ENCODE results near the gene A1BG.

- TF ChIP-seq POLR2A (IDR thresholded peaks at IDR 0.05; ENCODE audit: low read length) (no peak), GATA1 (IDR thresholded peaks at IDR 0.05; ENCODE audit: low read depth, low read length) (no peak)
Observed at GRCh38 chr19:58336820-58337219, 16.5 kb downstream of the A1BG start.

All from erythroblast (primary cell).